DMS153 (cell line): ENCODE results near the gene OPCML.

Experiments used
- DNase-seq: peaks from one replicate; lab custom pipeline; 2025; lab: John Stamatoyannopoulos, UW

OPCML gene

DNA sequence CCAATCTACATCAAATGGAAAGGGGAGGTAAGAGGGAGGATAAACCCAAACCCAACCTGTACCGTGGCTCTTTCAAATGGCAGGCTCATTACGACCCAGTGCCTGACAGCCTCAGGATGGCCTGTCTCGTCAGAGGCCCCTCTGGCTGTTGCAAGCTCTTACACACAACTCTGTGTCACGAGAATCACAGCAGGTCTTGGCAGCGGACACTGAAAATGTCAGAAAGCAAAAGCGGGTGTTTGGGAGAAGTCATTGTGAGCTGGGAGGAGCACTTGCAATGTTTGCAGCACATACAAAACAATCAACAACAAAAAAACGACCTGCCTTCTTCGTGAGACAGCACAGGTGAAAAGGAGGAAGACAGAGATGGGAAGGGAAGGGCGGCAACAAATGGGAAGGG, 248.1 kb downstream of the OPCML start:
- DNase-seq: no peak

DNA sequence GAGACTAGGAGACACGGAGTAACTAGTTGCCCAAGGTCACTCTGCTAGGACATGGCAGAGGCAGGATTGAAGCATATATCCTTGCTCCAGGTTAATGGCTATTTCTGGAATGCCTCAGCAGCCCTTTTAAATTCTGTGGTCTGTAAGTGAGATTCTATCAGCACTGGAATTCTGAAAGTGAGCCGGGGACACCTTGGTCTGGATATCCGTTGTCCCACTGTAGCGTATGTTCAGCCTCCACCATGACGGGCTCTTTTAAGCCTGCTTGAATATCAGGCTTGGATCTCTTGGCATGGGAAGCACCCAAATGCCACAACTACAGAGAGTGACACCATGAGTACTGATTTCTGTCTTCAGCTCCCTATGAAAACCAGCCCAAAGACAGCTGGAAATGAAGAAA, 254.4 kb downstream of the OPCML start:
- DNase-seq: no peak

DNA sequence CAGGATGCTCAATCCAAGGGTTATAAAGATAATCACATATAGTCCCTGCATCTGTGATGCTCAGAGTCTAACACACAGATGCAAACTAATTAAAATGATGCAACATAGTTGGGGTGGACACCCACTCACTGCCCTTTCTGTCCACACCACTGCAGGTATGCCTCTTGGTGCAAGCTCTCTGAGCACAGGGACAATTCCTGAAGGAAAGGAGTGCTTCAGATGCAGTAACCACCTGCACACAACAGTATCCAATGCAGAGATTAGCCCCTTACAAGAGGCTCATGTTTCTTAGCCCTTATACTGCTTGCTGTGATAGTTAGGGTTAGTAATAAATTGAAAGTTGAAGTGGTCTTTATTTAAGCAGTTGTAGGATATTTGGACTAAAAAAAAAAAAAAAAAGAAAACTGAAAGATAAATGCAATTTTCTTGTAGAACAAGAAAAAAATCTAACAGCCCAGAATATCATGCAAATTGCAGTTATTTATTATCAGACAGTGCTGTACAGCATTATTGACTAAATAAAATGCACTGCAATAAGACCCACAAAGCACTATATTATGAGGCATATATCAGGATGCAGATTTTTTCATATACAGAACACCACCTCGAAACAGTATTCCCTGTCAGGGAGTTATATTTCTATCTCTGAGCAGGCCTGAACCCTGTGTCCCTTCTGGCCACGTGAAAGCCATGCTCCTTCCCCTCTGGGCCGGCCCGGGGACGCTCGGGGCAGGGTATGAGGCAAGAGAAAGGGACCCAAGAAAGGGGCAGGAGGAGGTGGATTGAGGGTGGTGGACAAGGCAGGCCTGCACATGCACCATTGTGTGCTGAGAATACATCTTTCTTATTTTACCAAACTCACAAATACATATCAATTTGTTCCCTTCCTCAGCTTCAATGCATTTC, 260.2 kb downstream of the OPCML start:
- no peak for DNase-seq

DNA sequence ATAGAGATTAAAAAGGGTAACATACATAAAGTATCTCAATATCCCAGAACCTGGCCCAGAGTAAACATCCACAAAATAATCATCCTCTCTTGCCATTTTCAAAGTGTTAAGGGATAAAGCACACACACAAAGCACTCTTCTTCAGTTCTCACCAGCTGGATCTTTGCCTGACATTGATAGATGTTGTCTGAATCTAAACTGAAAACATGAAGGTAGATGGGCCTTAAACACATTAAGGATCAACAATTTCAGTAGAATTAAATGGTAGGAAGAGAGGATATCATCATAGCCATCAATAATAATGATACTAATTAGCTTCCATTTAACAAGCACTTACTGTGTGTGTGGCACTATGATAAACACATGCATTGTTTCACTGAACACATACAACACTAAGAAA, 261.1 kb downstream of the OPCML start:
- no peak for DNase-seq

DNA sequence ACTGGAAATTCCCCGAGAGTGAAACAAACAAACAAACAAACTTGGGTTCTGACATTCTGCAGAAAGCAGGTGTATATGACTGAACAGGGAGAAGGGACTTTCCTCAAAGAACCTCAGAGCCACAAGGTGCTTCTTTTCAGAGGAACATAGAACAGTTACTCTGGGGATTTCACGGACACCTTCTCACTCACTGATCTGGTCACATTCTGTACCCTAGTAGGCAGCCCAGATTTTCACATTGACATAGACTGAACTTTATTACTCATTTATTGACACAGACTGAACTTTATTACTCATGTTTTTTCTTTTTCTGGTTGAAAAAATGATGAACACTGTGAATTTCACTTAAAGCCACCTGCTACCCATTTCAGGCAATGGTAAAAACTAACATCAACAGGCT, 263.0 kb downstream of the OPCML start:
- DNase-seq: no peak

DNA sequence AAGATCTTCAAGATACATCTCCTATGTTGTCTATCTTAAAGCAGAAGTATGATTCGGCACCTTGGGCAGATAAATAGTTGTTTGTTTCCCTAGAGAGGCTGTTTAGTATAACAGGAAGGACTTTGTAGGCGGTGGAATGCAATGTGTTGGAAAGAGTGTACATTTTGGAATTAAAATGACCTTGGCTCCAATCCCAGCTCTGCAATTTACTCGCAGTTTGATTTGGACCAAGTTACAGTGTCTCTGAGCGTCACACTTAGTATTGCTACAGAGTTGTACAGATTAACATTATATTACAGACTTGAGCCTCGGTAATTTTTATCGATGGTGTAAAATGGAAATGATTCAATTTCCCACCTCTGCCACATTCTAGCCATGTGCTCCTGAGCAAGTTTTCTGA, 265.3 kb downstream of the OPCML start:
- no peak for DNase-seq

DNA sequence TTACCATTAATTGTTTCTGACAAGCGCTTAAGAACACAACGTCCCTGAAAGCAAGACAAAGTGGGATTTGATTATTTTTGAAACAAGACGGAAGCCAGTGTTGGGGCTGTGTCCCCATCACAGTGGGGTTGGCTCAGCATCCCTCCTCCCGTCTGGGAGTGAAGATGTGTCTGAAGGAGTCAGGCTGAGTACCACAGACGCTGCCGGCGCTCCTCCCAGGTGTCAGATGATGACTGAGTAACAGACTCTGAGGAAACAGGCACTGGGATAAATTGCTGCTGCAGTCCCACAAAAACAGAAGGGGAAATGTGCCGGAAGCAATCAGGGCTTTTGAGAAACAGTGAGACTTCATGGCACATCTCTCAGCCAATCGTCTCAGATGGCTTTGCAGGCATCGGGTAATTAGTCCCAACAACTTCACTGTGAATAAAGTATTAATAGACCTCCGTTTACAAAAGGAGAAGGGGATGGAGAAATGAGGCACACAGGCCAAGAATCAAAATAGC, 266.7 kb downstream of the OPCML start:
- no peak for DNase-seq

DNA sequence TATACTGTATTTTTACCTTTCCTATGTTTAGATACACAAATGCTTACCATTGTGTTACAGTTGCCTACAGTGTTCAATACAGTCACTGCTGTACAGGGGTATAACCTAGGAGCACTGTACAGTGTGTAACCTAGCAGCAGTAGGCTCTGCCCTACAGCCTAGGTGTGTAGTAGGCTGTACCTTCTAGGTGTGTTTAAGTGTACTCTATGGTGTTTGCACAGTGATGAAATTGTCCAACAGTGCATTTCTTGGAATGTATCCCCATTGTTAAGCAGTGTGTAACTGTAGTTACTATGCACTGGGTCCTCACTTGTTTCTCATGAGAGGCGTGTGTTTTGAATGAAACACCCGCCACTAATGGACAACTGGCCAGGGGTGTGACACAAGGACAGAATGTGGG, 269.0 kb downstream of the OPCML start:
- no peak for DNase-seq

DNA sequence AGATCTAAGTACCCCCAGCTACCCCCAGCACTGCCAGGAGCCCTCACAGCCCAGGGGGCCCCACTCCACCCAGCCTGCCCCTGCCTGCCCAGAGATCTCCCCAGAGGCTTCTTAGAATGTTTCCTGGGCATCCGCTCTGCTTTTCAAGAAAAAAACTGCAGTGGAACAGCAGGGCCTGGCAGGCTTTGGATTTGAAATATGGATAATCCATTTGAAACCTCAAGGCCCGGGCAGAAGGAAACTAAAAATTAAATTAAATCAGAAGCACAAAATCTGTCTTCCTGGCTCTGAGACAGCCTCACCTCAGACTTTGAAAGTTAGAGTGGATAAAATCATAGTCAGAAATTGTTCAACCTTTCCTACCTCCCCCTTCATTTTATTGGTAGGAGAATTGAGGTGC, 273.6 kb downstream of the OPCML start:
- no peak for DNase-seq

DNA sequence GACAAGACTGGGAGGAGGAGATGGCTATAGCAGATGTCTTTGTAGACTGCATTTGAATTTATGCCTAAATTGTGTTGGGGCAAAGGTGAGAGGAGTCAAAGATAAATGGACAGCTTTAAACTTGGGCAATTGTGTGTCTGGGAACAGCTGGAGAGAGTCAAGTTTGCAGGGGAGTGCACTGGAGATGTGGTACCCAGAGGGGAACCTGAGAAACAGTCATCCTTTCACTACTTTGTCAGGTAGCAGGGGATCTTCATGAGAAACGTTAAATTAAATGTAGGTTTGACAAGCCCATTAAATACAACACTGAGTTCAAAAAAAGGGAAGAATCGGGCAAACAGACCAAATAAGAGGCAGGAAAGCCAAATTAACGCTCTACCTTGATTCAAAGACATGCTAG, 277.7 kb downstream of the OPCML start:
- no peak for DNase-seq

DNA sequence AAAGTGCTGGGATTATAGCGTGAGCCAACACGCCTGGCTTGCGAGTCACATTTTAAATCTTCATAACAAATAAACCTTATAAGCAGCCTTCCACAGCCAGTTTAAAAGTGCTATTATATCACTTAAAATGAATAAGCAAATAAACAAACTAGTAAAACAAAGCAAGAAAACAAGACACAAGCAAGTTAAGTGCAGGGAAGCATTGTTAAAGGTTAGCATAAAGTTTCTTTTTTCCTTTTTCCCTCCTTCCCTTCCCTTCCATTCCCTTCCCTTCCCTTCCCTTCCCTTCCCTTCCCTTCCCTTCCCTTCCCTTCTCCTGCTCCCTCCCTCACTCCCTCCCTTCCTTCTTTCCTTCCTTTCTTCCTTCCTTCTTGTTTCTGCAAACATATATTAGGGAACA, 278.7 kb downstream of the OPCML start:
- no peak for DNase-seq

DNA sequence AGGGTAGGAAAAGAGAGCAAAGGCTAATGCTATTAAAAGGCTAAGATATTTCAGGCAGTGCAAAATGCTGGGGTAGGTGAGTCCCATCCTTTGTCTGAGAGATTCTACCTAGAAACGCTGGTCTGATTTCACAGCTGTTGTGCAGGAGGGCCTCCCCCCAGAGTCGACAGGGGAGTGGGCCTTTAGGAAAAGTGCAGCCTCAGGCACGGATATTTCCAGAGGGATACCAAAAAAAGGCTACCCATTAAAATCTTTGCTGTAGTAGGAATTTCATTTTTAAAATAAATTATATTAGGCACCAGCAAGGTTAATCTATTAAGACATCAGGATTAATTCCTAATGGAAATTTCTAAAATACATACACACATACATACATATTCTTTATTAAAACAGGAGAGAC, 280.5 kb downstream of the OPCML start:
- no peak for DNase-seq

DNA sequence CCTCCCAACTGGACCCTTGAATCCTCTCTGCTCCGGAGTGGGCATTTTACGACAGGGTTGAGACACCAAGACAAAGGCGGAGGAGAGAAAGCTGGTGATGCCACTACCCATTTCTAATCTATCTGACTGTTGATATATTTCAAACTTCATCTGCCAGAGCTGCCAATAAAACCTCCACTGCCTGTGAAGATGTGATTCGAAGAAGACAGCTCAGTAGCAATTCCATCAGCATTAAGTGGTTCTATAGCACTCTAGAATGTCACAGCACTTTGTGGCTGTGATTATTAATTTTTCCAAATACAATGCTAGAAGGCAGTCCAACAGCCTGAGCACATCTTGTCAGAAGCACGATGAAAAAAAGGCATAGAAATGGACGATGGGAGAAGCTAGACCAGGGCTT, 282.8 kb downstream of the OPCML start:
- DNase-seq: no peak

DNA sequence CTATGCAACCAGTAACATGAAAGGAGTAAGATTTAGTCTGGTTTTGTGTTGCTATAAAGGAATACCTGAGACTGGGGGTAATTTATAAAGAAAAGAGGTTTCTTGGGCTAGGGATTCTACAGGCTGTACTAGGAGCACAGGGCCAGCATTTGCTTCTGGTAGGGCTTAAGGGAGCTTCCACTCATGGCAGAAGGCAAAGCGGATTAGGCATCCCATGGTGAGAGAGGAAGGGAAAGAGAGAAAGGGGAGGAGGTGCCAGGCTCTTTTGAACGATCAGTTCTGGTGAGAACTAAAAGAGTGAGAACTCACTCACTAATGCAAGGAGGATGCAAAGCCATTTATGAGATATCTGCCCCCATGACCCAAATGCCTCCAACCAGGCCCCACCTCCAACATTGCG, 283.2 kb downstream of the OPCML start:
- no peak for DNase-seq

DNA sequence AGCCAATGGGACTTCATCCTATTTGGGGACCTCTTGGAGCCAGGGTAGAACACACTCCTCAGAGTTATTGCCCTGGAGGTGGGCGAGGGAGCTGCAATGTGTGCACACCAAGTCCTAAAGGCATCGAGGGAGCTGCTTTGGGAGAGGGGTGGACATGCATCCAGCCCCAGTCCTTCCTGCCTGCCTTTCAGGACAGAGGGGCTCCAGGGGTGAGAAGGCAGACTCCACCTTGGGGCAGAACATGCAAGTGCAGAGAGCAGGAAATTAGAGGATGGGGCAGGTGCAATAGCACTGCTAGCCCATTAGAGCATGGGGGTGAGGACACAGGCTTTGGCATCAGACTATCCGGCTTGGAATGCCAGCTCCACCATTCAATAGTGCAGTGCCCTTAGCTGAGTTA, 288.5 kb downstream of the OPCML start:
- no peak for DNase-seq

DNA sequence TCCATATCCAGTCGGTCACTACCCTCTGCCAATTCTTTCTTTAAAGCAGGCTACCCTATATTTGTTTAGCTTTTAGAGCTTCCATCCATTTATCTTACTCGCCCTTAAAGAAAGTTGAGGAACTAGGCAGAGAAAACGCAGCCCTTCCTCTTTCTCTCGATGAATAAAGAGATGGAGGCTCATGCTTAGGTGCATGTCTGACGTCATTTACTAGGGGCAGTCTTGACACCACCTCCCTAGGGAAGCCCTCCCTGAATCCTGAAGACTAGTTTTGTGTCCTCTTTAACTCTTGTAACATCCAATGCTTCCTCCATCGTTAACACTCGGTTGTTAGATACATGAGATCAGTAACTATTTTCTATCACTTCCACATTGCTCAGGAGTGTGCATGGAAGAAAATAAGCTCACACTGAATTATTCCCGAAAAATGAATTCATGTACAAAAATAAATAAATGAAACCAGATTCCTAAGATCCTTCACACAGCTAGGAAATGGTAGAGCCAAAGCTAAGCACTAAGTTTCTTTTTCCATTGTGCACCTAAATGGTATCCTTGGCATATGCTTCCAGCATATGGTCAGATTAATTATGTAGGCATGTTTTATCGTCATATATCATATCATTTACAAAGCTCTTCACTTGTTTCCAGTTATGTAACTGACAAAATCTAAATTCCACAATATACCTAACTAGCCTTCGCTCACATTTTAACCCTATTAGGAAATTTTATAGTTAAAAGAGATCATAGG, 291.2 kb downstream of the OPCML start:
- no peak for DNase-seq

DNA sequence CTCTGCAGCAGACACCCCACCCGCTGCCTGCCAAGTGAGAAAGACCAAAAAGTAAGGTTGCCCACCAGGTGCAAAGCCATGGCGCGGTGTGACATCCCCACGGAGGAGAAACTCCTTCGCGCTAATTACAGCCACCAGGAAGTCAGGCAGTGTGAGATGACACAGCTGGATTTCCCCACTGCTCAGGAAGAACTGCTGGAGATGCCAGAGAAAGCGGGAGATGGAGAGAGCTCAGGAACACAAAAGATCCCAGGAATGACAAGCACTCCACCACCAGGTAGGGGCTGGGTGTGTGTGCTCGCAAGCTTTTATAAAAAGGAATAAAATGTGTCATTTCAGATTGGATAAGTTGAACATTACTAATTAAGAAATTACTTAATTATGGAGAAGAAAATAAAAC, 292.7 kb downstream of the OPCML start:
- DNase-seq: no peak

DNA sequence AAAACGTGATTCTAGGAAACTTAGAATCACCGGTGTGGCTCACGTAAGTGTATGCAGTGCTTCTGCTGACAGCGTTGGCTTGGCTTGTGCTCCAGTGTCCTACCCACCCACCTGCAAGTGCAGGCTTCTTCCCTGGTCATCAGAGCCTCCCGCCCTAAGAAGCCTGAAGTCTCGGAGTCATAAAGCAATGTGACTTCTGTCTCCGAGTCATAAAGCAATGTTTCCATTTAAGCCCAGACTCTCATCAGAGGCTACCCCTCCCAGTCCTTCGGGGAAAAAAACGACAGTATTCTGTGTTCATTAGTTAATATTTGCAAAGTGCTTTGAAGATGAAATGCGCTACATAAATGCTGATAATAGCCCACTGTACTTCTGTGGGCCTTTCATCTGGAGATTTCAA, 293.8 kb downstream of the OPCML start:
- no peak for DNase-seq

DNA sequence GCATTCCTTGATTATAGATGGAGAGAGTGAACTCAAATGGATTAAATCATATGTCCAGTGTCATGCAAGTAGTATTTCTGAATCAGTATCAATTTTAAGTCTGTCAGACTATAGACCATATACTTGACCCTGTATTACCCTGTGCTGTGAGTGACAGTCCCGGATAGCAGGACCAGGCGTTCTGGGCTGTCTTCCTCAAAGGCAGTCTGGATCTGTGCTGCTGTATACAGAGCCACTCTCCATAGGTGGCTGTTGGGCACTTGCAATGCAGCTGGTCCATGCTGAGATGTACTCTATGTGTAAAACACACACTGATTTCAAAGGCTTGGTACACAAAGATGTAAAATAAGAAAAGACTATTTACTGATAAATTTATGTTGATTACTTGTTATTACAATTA, 294.3 kb downstream of the OPCML start:
- DNase-seq: no peak

DNA sequence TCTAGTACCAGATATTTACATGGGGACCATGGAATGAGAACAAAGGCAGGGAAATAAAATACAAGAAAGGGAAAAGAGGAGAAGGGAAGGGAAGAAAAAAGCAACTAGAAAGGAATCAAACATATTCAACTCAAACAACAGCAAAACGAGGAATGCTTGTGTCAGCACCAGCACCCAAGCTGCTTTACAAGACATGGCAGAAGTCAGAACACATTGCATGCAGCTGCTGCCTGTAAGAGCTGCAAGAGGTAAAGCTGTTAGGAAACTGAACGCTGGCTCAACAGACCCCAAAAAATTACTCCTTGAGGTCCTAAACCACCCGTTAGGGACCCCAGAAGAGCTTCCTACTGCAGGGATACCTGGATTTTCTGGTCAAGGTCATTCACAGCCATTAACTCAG, 296.9 kb downstream of the OPCML start:
- DNase-seq: no peak

DNA sequence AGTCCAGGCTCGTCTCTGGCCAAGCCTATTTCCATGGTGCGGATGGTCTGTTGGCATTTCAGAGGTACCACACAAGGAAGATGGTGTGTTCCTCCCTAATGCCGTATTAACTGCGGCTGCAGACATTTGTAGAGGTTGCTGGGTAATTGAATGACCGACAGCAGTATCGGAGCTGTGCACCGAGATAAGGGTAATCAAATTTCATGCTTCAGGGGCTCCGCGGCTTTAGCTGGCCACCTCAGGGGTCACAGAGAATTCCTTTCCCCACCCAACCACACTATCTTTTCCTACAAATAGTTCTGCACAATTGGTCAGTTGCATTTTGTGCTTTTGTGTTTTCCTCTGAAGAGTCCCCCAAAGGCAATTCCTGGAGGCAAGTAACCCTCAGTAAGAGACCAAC, 297.4 kb downstream of the OPCML start:
- no peak for DNase-seq

DNA sequence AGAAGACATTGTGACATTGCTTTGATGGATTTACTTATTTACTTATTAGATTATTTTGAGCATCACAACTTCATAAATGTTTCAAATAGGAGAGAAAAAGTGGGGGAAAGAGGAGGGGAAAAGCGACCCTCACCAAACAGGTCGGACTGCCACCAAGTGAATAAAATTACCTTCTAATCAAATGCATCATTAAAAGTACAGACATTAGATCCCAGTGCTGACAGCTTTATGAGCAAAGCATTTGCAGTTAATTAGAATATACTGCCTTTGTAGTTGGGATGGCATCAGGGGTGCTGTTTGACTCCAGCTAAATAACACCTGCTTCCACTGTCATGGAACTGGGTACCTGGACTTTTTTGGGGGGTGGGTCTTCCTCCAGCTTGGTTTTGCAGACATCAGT, 299.6 kb downstream of the OPCML start:
- no peak for DNase-seq

DNA sequence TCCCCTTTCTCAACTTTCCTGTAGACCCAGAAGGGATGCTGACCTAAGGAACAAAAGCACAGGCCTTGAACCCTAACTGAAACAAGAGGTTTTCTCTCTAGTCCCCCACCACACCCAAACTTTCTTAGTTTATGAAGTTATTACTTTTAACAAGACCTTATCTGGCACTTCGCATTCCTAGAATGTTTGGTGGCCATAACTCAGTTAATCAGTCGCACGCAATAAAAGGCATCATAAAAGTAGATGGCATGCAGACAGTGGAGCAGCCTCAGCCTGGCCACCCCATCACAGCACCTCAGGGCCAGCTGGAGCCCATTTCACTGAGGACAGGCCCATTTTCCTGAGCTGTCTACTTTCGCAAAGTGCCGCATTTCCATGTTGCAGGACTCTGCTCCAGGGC, 301.9 kb downstream of the OPCML start:
- no peak for DNase-seq
